Measurements from ENCODE around the gene DLGAP4.

Gene DLGAP4

GRCh38 chr20:36308353-36308752, 2.2 kb downstream of the DLGAP4 start:
- DNase-seq (ENCODE audit: low spot score) = no peak

GRCh38 chr20:36308986-36309385, 2.8 kb downstream of the DLGAP4 start:
- DNase-seq (ENCODE audit: low spot score) = no peak

- no peak for DNase-seq (ENCODE audit: low spot score)
Measured at GRCh38 chr20:36309643-36310042, 3.5 kb downstream of the DLGAP4 start.

- no peak for DNase-seq (ENCODE audit: low spot score)
Measured at GRCh38 chr20:36310215-36310981, 4.3 kb downstream of the DLGAP4 start.

- no peak for DNase-seq (ENCODE audit: low spot score)
Measured at GRCh38 chr20:36311141-36311853, 5.2 kb downstream of the DLGAP4 start.

- DNase-seq (ENCODE audit: low spot score) = no peak
Measured at GRCh38 chr20:36311854-36312723, 6.0 kb downstream of the DLGAP4 start.

- DNase-seq (ENCODE audit: low spot score) = no peak
Measured at GRCh38 chr20:36312724-36313441, 6.7 kb downstream of the DLGAP4 start.

GRCh38 chr20:36313476-36313875, 7.3 kb downstream of the DLGAP4 start:
- DNase-seq (ENCODE audit: low spot score) = no peak

- no peak for DNase-seq (ENCODE audit: low spot score)
Measured at GRCh38 chr20:36313926-36314325, 7.8 kb downstream of the DLGAP4 start.

- DNase-seq (ENCODE audit: low spot score) = no peak
Measured at GRCh38 chr20:36314734-36315544, 8.8 kb downstream of the DLGAP4 start.

GRCh38 chr20:36315545-36316351, 9.6 kb downstream of the DLGAP4 start:
- no peak for DNase-seq (ENCODE audit: low spot score)

GRCh38 chr20:36317675-36318074, 11.5 kb downstream of the DLGAP4 start:
- DNase-seq (ENCODE audit: low spot score) = no peak

GRCh38 chr20:36318166-36318565, 12.0 kb downstream of the DLGAP4 start:
- DNase-seq (ENCODE audit: low spot score) = no peak

GRCh38 chr20:36319356-36320260, 13.5 kb downstream of the DLGAP4 start:
- no peak for DNase-seq (ENCODE audit: low spot score)

- DNase-seq (ENCODE audit: low spot score) = no peak
Measured at GRCh38 chr20:36320261-36320897, 14.2 kb downstream of the DLGAP4 start.

- no peak for DNase-seq (ENCODE audit: low spot score)
Measured at GRCh38 chr20:36320898-36321695, 15.0 kb downstream of the DLGAP4 start.

- DNase-seq (ENCODE audit: low spot score) = no peak
Measured at GRCh38 chr20:36322131-36322530, 16.0 kb downstream of the DLGAP4 start.

GRCh38 chr20:36330091-36330490, 24.0 kb downstream of the DLGAP4 start:
- no peak for DNase-seq (ENCODE audit: low spot score)

Data from pons (tissue), 1 donor.